ENCODE measurements around the gene FAM9C.

Gene FAM9C

DNA sequence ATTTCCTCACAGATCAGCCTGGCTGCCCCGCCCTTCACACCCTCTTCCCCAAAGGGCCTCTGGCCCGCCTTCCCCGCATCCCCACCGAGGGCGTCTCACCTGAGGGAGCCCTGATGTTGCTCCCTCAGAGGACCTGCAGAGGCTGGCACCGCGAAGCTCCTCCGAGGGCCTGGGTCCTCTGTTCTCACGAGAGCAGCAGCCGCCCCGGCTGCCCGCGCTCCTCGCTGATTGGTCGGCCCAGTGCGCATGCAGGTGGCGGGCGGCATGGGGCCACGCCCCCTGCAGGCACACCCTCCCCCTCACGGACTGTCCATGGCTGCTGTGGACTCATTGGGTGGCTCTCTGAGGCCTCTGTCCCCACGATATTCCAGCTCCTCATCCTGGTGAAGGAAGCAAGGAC, at the start of gene FAM9C:
Gene FAM9C (minus strand): TSS at position 180 of the 400 bp plus-strand sequence. CDS start 831 bp downstream, outside the sequence.
- no peak for ATAC-seq
- TF ChIP-seq ZFP3 (CRISPR knock-in tag; IDR thresholded peaks at IDR 0.05) (no peak), ZNF70 (CRISPR knock-in tag; IDR thresholded peaks at IDR 0.05) (no peak), BACH2 (CRISPR knock-in tag; IDR thresholded peaks at IDR 0.05; ENCODE audit: borderline replicate concordance) (no peak), ARNTL (CRISPR knock-in tag; IDR thresholded peaks at IDR 0.05; ENCODE audit: borderline replicate concordance, low read depth) (no peak), ZNF565 (CRISPR knock-in tag; conservative IDR thresholded peaks at IDR 0.05; ENCODE audit: low read depth) (no peak), ESRRG (CRISPR knock-in tag; IDR thresholded peaks at IDR 0.05) (no peak), GLIS3 (CRISPR knock-in tag; IDR thresholded peaks at IDR 0.05) (no peak)
- TF ChIP-seq, protein P1, sequence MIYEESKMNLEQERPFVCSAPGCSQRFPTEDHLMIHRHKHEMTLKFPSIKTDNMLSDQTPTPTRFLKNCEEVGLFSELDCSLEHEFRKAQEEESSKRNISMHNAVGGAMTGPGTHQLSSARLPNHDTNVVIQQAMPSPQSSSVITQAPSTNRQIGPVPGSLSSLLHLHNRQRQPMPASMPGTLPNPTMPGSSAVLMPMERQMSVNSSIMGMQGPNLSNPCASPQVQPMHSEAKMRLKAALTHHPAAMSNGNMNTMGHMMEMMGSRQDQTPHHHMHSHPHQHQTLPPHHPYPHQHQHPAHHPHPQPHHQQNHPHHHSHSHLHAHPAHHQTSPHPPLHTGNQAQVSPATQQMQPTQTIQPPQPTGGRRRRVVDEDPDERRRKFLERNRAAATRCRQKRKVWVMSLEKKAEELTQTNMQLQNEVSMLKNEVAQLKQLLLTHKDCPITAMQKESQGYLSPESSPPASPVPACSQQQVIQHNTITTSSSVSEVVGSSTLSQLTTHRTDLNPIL (CRISPR knock-in tag; IDR thresholded peaks at IDR 0.05; ENCODE audit: low read depth): no peak
- TF ChIP-seq, protein P2, sequence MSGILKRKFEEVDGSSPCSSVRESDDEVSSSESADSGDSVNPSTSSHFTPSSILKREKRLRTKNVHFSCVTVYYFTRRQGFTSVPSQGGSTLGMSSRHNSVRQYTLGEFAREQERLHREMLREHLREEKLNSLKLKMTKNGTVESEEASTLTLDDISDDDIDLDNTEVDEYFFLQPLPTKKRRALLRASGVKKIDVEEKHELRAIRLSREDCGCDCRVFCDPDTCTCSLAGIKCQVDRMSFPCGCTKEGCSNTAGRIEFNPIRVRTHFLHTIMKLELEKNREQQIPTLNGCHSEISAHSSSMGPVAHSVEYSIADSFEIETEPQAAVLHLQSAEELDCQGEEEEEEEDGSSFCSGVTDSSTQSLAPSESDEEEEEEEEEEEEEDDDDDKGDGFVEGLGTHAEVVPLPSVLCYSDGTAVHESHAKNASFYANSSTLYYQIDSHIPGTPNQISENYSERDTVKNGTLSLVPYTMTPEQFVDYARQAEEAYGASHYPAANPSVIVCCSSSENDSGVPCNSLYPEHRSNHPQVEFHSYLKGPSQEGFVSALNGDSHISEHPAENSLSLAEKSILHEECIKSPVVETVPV (CRISPR knock-in tag; IDR thresholded peaks at IDR 0.05): no peak

DNA sequence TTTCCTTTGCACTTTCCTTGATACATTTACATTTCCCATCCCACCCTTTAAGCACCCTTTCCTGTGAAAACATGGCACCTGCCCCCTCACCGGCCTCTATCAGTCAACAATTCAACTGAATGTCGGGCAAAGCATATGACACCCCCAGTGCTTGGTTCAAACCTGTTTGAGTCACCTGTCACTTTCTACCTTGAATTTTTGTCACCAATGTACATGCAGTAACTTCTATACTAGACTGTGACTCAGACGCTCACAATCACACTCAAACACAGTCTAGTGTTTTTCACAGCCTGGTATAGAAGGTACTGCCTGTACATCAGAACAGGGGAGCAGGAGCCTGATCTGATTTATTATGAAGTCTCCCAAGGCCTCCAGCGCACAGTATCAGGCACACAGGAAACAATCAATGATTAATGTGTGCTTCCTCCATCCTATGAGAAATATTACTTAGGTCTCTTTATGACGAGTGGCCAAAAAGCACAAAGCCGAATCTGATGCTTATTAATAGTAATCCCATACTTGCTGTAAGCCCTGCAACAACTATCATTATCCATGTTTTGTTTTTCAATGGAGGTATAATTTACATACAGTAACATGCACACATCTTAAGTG, 49.2 kb upstream of the FAM9C start:
- no peak for ATAC-seq
- TF ChIP-seq OSR1 (CRISPR knock-in tag; IDR thresholded peaks at IDR 0.05): no peak
- TF ChIP-seq, protein P1 (CRISPR knock-in tag; IDR thresholded peaks at IDR 0.05; ENCODE audit: low read depth): no peak
- no peak for TF ChIP-seq ISL1 (CRISPR knock-in tag; IDR thresholded peaks at IDR 0.05)
- TF ChIP-seq ZNF8 (CRISPR knock-in tag; IDR thresholded peaks at IDR 0.05): no peak
- TF ChIP-seq SNAI2 (CRISPR knock-in tag; IDR thresholded peaks at IDR 0.05): no peak
- TF ChIP-seq, protein P3, sequence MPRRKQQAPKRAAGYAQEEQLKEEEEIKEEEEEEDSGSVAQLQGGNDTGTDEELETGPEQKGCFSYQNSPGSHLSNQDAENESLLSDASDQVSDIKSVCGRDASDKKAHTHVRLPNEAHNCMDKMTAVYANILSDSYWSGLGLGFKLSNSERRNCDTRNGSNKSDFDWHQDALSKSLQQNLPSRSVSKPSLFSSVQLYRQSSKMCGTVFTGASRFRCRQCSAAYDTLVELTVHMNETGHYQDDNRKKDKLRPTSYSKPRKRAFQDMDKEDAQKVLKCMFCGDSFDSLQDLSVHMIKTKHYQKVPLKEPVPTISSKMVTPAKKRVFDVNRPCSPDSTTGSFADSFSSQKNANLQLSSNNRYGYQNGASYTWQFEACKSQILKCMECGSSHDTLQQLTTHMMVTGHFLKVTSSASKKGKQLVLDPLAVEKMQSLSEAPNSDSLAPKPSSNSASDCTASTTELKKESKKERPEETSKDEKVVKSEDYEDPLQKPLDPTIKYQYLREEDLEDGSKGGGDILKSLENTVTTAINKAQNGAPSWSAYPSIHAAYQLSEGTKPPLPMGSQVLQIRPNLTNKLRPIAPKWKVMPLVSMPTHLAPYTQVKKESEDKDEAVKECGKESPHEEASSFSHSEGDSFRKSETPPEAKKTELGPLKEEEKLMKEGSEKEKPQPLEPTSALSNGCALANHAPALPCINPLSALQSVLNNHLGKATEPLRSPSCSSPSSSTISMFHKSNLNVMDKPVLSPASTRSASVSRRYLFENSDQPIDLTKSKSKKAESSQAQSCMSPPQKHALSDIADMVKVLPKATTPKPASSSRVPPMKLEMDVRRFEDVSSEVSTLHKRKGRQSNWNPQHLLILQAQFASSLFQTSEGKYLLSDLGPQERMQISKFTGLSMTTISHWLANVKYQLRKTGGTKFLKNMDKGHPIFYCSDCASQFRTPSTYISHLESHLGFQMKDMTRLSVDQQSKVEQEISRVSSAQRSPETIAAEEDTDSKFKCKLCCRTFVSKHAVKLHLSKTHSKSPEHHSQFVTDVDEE (CRISPR knock-in tag; IDR thresholded peaks at IDR 0.05): no peak
- no peak for TF ChIP-seq ZC3H10 (CRISPR knock-in tag; IDR thresholded peaks at IDR 0.05)
- TF ChIP-seq TOX (CRISPR knock-in tag; IDR thresholded peaks at IDR 0.05; ENCODE audit: borderline replicate concordance): no peak
- no peak for TF ChIP-seq ARNTL (CRISPR knock-in tag; IDR thresholded peaks at IDR 0.05; ENCODE audit: borderline replicate concordance, low read depth)

DNA sequence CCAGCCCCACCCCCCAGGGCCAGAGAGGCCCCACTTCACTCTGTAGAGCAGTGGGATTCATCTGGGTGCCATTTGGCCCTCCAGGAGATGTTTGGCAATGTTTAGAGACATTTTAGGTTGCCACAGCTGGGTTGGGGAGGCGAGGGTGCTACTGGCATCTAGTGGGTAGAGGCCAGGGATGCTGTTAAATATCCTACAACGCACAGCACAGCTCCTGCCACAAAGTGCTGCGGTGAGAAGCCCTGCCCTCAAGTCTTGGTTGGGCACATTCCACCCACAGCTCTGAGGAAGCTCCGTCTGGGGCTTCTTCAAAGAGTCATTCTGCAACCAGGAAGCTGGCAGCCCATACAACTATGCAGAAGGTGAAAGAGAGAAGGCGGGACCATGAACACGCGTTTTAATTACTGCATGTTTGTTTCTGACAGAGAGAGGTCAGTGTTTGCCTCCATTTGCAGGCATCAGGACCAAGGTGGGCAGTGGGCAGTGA, 48.1 kb upstream of the FAM9C start:
- TF ChIP-seq ESRRG (CRISPR knock-in tag; IDR thresholded peaks at IDR 0.05): no peak
- TF ChIP-seq GLIS3 (CRISPR knock-in tag; IDR thresholded peaks at IDR 0.05): no peak
- TF ChIP-seq BACH2 (CRISPR knock-in tag; IDR thresholded peaks at IDR 0.05; ENCODE audit: borderline replicate concordance): no peak
- no peak for TF ChIP-seq ZFP3 (CRISPR knock-in tag; IDR thresholded peaks at IDR 0.05)
- TF ChIP-seq ZFP30 (CRISPR knock-in tag; IDR thresholded peaks at IDR 0.05): no peak
- no peak for TF ChIP-seq TCF4 (CRISPR knock-in tag; IDR thresholded peaks at IDR 0.05; ENCODE audit: borderline replicate concordance)
- TF ChIP-seq, protein P4, sequence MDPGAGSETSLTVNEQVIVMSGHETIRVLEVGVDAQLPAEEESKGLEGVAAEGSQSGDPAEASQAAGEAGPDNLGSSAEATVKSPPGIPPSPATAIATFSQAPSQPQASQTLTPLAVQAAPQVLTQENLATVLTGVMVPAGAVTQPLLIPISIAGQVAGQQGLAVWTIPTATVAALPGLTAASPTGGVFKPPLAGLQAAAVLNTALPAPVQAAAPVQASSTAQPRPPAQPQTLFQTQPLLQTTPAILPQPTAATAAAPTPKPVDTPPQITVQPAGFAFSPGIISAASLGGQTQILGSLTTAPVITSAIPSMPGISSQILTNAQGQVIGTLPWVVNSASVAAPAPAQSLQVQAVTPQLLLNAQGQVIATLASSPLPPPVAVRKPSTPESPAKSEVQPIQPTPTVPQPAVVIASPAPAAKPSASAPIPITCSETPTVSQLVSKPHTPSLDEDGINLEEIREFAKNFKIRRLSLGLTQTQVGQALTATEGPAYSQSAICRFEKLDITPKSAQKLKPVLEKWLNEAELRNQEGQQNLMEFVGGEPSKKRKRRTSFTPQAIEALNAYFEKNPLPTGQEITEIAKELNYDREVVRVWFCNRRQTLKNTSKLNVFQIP (CRISPR knock-in tag; IDR thresholded peaks at IDR 0.05; ENCODE audit: borderline replicate concordance, low read depth): no peak
- TF ChIP-seq OSR1 (CRISPR knock-in tag; IDR thresholded peaks at IDR 0.05): no peak
- ATAC-seq: no peak
